Activated CD8-positive, alpha-beta memory T cell treated with anti-CD3 and anti-CD28 coated beads, Interleukin-2, amount 10 ng/mL, durations not matched to agents 7 days and 5 days (primary cell): Measurements from ENCODE around the gene ACSL5. TPM values are rescaled to one million over a fixed set of nuclear protein-coding genes. Genes with fewer than 3 reads are reported as not detected.

Source experiments
- ATAC-seq: fragments of 150-1000 bp; cut with Tn5 transposase; one replicate; pipeline ENCODE4 v1.10.0; 2021; ENCODE audit warnings: moderate library complexity
- CTCF ChIA-PET: fragments of 350-600 bp; sonication (Branson Sonifier 250); formaldehyde crosslinking; loops from one replicate; lab custom pipeline; 2021; ENCODE audit warnings: antibody characterized with exemption; lab: Charles Lee
- DNase-seq: peaks from one replicate; pipeline ENCODE4 v3.0.0-alpha.2; 2020
- H3K27ac Mint-ChIP-seq: one replicate; pipeline ENCODE4 v1.8.0; 2021; ENCODE audit warnings: mild to moderate bottlenecking, mixed read lengths
- H3K27me3 Mint-ChIP-seq: one replicate; pipeline ENCODE4 v1.8.0; 2021; ENCODE audit warnings: mixed read lengths
- H3K36me3 Mint-ChIP-seq: one replicate; pipeline ENCODE4 v1.8.0; 2021; ENCODE audit warnings: mild to moderate bottlenecking, mixed read lengths
- H3K4me1 Mint-ChIP-seq: one replicate; pipeline ENCODE4 v1.8.0; 2021; ENCODE audit warnings: mixed read lengths
- H3K4me3 Mint-ChIP-seq: one replicate; pipeline ENCODE4 v1.8.0; 2021; ENCODE audit warnings: mild to moderate bottlenecking, moderate library complexity, mixed read lengths
- H3K9me3 Mint-ChIP-seq: one replicate; pipeline ENCODE4 v1.8.0; 2022; ENCODE audit warnings: low read depth, mixed read lengths
- total RNA-seq, 2 experiments: library from RNA; stranded (reverse); gene quantifications; one replicate each; pipeline ENCODE4 v1.2.3, GENCODE V29; 2021

The ACSL5 gene, protein sequence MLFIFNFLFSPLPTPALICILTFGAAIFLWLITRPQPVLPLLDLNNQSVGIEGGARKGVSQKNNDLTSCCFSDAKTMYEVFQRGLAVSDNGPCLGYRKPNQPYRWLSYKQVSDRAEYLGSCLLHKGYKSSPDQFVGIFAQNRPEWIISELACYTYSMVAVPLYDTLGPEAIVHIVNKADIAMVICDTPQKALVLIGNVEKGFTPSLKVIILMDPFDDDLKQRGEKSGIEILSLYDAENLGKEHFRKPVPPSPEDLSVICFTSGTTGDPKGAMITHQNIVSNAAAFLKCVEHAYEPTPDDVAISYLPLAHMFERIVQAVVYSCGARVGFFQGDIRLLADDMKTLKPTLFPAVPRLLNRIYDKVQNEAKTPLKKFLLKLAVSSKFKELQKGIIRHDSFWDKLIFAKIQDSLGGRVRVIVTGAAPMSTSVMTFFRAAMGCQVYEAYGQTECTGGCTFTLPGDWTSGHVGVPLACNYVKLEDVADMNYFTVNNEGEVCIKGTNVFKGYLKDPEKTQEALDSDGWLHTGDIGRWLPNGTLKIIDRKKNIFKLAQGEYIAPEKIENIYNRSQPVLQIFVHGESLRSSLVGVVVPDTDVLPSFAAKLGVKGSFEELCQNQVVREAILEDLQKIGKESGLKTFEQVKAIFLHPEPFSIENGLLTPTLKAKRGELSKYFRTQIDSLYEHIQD
- total RNA-seq, result 10 to 100 TPM; 58.1 to 64.4 TPM

DNA sequence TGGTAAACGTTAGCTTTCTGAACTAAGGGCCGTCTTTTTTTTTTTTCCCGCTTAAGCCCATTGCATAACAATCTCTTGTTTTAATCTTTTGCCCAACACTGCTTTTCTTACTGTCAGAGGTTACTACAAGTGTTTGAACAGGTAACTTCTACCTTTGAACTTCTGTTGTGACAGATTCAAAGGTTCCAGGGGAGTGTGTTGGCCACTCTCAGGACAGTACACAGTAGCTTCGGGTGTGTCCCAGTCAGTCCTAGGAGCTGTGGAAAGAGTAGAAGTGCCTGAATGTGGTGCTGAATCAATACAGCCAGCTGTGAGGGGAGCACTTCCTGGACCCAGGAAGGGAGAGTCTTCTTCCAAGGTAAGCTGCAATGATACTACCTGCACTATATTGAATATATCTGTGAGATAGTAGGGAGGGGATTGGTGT, at the start of gene ACSL5:
Gene ACSL5 (plus strand): TSS at position 205 of the 427 bp plus-strand sequence. CDS start 20,831 bp downstream, outside the sequence.
- DNase-seq (no peak), ATAC-seq (no peak)
- Mint-ChIP-seq H3K9me3 (peaks cover 3% of the 10 kb centered on the region), H3K4me3 (peak within 1 kb of the TSS; percentile 96), H3K27me3 (no peaks in the 10 kb centered on the region), H3K36me3 (peaks cover 17% of the 10 kb centered on the region), H3K27ac (peak within 1 kb of the TSS; percentile 100), H3K4me1 (peaks cover 55% of the 10 kb centered on the region)
- CTCF ChIA-PET, result interaction anchor here (1.0 to 3.0 kb wide), 5 partner anchors 11 to 1011 kb away, joined by 3 to 16 read pairs (median 12); partner anchors contain the start of genes VTI1A and ZDHHC6

DNA sequence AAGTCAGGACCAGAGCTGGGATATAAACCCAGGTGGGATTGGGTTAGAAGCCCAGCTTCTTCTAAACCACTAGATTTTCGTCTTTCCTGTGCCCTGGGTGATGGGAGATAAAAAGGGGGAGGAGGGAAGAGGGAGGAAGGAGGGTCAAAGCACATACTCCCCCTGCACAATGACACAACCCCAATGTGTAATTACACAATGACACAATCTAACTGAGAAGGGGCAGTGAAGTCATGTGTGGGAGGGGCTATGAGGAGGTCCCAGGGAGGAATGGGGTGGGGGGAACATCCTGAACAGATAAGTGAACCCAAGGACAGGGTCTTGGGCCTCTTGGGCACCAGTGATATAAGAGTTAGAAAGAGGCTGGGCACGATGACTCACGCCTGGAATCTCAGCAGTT, 46.2 kb upstream of the ACSL5 start:
- H3K36me3 Mint-ChIP-seq, result no peaks in the 10 kb centered on the region
- CTCF ChIA-PET, result interaction anchor here (1.0 kb wide), 1 partner anchor 13 kb away, joined by 3 read pairs; no protein-coding TSS in a partner anchor
- no peaks in the 10 kb centered on the region for H3K9me3 Mint-ChIP-seq
- no peak overlapping the region for H3K27ac Mint-ChIP-seq
- H3K27me3 Mint-ChIP-seq, result peaks cover 3% of the 10 kb centered on the region
- ATAC-seq, result no peak
- no peak overlapping the region for H3K4me3 Mint-ChIP-seq
- no peaks in the 10 kb centered on the region for H3K4me1 Mint-ChIP-seq
- no peak for DNase-seq

DNA sequence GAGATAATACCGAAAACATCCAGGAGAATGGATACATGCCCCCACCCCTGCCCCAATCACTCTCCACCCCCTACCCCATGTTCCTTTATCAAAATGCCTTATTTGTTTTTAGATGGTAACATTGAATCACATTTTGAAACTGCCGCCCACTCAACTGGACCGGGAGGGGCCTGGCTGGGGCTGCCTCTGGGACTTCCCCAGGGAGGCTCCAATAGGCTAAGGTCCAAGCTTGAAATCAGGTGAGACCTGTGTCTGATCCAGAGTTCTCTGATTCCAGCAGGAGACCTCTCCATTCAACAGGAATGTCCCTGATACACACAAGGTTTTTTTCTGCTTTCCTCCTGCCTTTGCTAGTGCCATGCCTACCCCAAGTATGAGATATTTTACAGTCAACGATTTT, 43.8 kb upstream of the ACSL5 start:
- DNase-seq (no peak), ATAC-seq (no peak)
- H3K9me3 Mint-ChIP-seq, result no peaks in the 10 kb centered on the region
- no peak overlapping the region for H3K27ac Mint-ChIP-seq
- no peaks in the 10 kb centered on the region for H3K4me1 Mint-ChIP-seq
- H3K27me3 Mint-ChIP-seq, result peaks cover 2% of the 10 kb centered on the region
- H3K4me3 Mint-ChIP-seq, result no peak overlapping the region
- H3K36me3 Mint-ChIP-seq, result no peaks in the 10 kb centered on the region
- CTCF ChIA-PET, result no interaction called here

DNA sequence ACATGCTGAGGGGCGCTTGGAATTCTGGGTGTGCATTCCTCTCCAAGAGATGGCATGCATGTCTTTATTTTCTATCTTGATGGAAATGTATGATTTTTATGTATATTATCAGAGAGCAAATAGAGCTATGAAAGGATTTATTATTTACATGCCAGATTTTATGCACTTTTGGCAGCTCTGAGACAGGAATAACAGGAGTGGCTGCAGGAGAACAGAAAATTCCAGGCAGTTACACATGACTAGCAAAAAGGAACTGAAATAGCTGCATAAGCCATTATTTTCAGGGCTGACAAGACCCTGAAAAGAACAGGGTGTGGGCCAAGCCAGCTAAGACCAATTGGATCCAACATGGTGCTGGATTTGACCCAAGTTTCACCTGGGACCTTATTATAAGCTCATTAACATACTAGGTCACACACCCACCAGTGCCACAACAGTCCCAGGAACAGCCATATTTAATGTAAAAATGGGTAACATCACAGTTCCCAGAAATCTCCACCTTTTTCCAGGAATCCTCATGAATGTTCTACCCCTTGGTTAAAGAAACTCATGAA, 43.2 kb upstream of the ACSL5 start:
- ATAC-seq (no peak), DNase-seq (no peak)
- no peaks in the 10 kb centered on the region for H3K4me1 Mint-ChIP-seq
- H3K9me3 Mint-ChIP-seq, result no peaks in the 10 kb centered on the region
- no peak overlapping the region for H3K27ac Mint-ChIP-seq
- CTCF ChIA-PET, result no interaction called here
- H3K36me3 Mint-ChIP-seq, result no peaks in the 10 kb centered on the region
- H3K4me3 Mint-ChIP-seq, result no peak overlapping the region
- peaks cover 2% of the 10 kb centered on the region for H3K27me3 Mint-ChIP-seq

DNA sequence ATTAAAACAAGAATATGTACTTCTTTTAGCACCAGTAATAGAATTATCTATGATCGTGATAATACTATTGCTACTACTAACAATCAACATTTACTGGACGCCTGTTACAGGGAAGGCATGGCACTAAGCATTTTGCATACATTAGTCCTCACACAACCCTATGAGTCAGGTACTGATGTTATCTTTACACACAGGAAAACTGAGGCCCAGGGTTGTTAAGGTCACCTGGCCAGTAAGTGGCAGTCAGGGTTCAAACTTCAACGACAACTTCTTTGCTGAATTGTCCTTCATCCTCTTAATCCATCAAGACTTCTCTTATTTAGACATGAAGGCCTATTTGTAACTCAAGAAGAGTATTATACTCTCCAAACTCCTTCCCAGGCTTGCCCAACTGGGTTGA, 41.9 kb upstream of the ACSL5 start:
- DNase-seq (no peak), ATAC-seq (no peak)
- H3K27me3 Mint-ChIP-seq, result peaks cover 3% of the 10 kb centered on the region
- H3K27ac Mint-ChIP-seq, result no peak overlapping the region
- H3K9me3 Mint-ChIP-seq, result no peaks in the 10 kb centered on the region
- no peak overlapping the region for H3K4me3 Mint-ChIP-seq
- peaks cover 2% of the 10 kb centered on the region for H3K4me1 Mint-ChIP-seq
- CTCF ChIA-PET, result no interaction called here
- H3K36me3 Mint-ChIP-seq, result no peaks in the 10 kb centered on the region

DNA sequence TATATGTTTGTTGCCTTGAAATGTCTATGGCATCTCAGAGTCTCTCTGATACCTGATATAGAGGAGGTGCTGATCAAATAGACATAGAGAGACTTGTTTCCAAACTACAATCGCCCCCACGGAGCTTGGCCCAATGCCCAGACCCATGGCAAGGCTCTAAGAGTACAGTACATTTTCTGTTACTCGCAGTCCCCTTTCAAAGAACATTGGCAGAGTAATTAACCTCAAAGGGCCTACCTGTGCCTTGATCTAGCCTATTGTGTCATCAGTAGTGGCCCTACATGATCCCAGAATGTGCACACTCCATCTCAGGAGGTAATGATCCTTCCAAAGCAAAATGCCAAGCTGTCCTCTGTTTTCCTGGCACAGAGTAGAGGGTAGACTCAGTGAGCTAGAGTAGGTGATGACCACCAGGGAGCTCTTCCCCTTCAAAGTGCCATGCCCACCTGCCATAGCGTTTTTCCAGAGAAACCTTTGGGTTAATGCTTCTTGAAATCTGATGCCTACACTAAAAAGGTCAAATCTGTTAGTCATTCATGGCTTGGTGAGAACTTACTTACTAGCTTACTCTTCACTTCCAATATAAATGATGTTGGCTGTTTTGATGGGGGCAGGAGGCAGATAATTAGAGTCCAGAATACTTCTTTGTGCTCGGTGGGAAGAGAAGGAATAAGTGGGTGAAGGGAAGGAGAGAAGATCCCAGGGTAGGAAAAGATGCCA, 41.2 kb upstream of the ACSL5 start:
- Mint-ChIP-seq H3K36me3 (no peaks in the 10 kb centered on the region), H3K27ac (no peak overlapping the region), H3K27me3 (peaks cover 3% of the 10 kb centered on the region), H3K4me1 (peaks cover 2% of the 10 kb centered on the region), H3K4me3 (no peak overlapping the region), H3K9me3 (no peaks in the 10 kb centered on the region)
- DNase-seq, result no peak
- CTCF ChIA-PET, result interaction anchor here (1.0 kb wide), 1 partner anchor 140 kb away, joined by 3 read pairs; no protein-coding TSS in a partner anchor
- ATAC-seq, result no peak

DNA sequence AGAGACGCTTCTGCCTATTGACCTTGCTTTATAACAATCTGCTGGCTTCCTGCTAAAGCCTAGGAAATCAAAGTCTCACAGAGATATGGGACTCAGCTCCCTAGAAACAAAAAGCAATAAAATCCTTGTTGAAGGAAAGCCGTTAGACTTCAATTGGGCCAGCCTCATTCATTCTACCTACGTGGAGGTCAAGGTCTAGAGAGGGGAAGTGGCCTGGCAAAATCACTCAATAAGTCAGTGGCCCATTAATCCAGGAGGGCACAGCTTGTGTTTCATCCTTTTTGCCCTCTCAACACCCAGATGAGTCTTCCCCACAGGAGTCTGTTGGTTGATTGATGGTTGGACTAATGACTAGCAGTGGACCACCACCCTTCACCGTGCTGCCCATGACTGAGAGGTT, 40.5 kb upstream of the ACSL5 start:
- no peak for DNase-seq
- no peak overlapping the region for H3K4me3 Mint-ChIP-seq
- ATAC-seq, result no peak
- no peaks in the 10 kb centered on the region for H3K9me3 Mint-ChIP-seq
- no peaks in the 10 kb centered on the region for H3K36me3 Mint-ChIP-seq
- H3K27me3 Mint-ChIP-seq, result peaks cover 3% of the 10 kb centered on the region
- H3K27ac Mint-ChIP-seq, result no peak overlapping the region
- CTCF ChIA-PET, result interaction anchor here (1.0 kb wide), 1 partner anchor 139 kb away, joined by 3 read pairs; no protein-coding TSS in a partner anchor
- H3K4me1 Mint-ChIP-seq, result peaks cover 2% of the 10 kb centered on the region

DNA sequence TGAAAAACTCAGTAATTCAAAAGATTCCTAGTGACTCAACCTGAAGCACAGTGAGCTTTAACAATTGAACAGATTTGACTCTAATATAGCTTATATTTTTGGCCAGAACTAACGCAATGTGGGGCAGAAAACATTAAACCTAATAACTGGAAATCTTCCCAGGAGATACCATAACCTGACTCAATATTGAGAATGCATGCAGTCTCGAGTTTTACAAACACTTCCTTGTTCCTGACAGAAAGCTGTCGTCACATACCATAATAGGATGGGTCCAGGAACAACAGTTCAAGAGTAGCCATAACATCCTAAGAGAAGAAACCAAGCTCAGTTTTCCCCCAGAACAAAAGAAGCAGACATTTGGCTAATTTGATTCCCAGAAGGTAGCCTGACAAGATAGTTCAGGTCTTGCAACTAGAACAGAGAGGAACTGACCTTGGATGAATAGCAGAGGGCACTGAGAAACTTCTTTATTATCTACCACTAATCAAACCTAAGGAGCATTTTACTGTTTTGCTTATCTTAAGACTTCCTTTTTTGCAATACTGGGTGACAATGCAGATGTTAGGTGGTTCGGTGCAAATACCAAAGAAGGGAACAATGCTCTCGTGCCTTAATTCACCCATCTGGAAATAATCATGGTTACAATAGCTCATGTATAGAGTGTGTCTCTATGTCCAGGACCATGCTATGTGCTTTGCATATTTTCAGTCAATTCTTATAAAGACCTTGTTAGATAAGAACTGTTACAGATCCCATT, 38.6 kb upstream of the ACSL5 start:
- DNase-seq (no peak), ATAC-seq (no peak)
- H3K4me1 Mint-ChIP-seq, result peaks cover 2% of the 10 kb centered on the region
- no peak overlapping the region for H3K27ac Mint-ChIP-seq
- CTCF ChIA-PET, result interaction anchor here (0.8 to 2.0 kb wide), 4 partner anchors 10 to 195 kb away, joined by 3 to 7 read pairs (median 3); no protein-coding TSS in a partner anchor
- H3K4me3 Mint-ChIP-seq, result no peak overlapping the region
- no peaks in the 10 kb centered on the region for H3K36me3 Mint-ChIP-seq
- H3K9me3 Mint-ChIP-seq, result no peaks in the 10 kb centered on the region
- H3K27me3 Mint-ChIP-seq, result peaks cover 3% of the 10 kb centered on the region

DNA sequence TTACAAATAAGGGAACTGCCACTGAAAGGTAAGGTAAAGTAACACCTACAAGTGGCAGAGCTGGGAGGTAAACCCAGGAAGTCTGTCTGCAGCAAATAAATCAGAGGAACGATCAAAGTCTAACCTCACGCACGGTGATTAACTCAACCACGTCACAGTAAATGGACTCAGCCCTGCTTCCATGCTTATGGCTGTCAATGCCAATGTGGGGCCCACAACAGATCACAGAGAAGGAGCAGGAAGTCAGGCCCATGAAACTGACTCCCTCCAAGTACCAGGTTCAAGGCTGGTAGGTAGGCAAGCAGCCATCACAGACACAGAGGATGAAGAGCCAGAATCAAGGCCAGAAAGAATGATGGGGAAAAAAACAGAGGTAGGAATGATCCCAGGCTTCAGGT, 38.0 kb upstream of the ACSL5 start:
- H3K27ac Mint-ChIP-seq, result no peak overlapping the region
- no peaks in the 10 kb centered on the region for H3K36me3 Mint-ChIP-seq
- no peak overlapping the region for H3K4me3 Mint-ChIP-seq
- DNase-seq (no peak), ATAC-seq (no peak)
- CTCF ChIA-PET, result interaction anchor here (1.0 to 2.0 kb wide), 2 partner anchors 11 to 20 kb away, joined by 3 to 7 read pairs; no protein-coding TSS in a partner anchor
- peaks cover 2% of the 10 kb centered on the region for H3K4me1 Mint-ChIP-seq
- H3K27me3 Mint-ChIP-seq, result peaks cover 3% of the 10 kb centered on the region
- H3K9me3 Mint-ChIP-seq, result no peaks in the 10 kb centered on the region

DNA sequence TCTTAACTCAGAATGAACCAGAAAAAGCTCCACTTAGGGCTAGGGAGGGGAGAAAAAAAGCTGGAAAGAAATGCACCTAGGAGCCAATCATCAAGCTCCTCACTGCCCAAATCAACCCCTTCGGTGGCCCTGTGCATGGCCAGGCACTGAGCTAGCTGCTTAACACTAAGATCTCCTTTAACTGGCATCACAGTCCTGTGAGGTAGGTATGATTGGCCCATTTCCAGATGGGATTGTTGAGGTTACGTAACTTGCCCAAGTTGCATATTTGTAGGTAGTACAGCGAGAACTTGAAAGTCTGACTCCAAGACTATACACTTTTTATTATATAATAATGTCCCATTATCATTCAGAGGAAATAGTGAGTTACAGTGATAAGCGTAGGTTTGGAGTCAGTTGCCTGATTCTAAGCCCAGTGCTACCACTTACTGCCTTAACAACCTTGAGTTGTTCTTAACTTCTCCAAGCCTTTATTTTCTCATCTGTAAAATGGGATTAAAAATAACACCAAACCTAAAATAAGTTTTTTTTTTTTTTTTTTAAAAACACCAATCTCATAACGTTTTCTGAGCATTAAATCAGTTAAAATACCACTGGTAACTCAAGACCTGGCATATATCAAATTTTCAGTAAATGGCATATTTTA, 37.2 kb upstream of the ACSL5 start:
- H3K4me3 Mint-ChIP-seq, result no peak overlapping the region
- H3K36me3 Mint-ChIP-seq, result no peaks in the 10 kb centered on the region
- no peak overlapping the region for H3K27ac Mint-ChIP-seq
- no peak for ATAC-seq
- H3K9me3 Mint-ChIP-seq, result no peaks in the 10 kb centered on the region
- DNase-seq, result no peak
- peaks cover 2% of the 10 kb centered on the region for H3K4me1 Mint-ChIP-seq
- peaks cover 3% of the 10 kb centered on the region for H3K27me3 Mint-ChIP-seq
- CTCF ChIA-PET, result interaction anchor here (0.7 kb wide), 1 partner anchor 28 kb away, joined by 3 read pairs; no protein-coding TSS in a partner anchor

DNA sequence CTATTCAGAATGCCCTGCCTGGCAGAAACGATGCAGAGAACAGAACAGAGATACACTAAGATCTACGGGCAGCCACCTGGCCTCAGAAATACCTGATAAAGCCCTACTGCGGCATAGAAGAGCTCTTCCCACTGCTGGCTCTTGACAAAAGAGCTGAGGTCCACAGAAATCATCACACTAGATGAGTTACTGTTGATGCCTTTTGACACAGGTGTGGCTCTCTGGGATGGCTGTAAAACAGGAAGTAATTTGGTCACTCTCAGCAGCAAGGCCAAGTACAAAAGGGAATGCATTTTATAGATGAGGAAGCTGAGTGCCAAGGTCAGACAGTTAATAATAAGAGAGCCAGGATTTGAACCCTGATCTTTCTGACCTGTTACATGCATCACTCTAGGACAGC, 35.0 kb upstream of the ACSL5 start:
- H3K27ac Mint-ChIP-seq, result no peak overlapping the region
- H3K4me1 Mint-ChIP-seq, result peaks cover 2% of the 10 kb centered on the region
- DNase-seq (no peak), ATAC-seq (no peak)
- H3K27me3 Mint-ChIP-seq, result peaks cover 3% of the 10 kb centered on the region
- H3K36me3 Mint-ChIP-seq, result no peaks in the 10 kb centered on the region
- H3K9me3 Mint-ChIP-seq, result no peaks in the 10 kb centered on the region
- no peak overlapping the region for H3K4me3 Mint-ChIP-seq
- CTCF ChIA-PET, result no interaction called here

DNA sequence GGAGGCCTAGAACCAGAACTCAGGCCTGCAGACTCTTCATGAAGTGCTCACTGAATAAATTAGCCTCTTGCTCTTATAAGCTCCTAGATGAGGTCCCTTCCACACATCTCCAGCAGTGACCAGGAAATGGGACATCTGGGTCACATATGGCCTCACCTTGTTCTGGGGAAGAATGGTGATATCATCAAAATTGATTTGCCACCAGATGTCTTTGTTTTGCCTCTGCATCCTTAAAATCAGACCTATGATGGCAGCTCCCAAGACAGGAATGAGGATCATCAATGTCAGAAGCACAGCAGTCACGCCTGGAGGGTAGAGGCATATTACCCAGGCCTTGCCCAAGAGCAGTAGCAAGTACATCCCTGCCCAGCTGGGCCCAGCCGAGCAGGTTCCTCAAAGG, 33.3 kb upstream of the ACSL5 start:
- Mint-ChIP-seq H3K27ac (no peak overlapping the region), H3K4me3 (no peak overlapping the region), H3K4me1 (peaks cover 2% of the 10 kb centered on the region), H3K27me3 (peaks cover 3% of the 10 kb centered on the region), H3K36me3 (no peaks in the 10 kb centered on the region), H3K9me3 (no peaks in the 10 kb centered on the region)
- CTCF ChIA-PET, result interaction anchor here (1.2 kb wide), 1 partner anchor 13 kb away, joined by 3 read pairs; no protein-coding TSS in a partner anchor
- DNase-seq (no peak), ATAC-seq (no peak)
